Muscle of back (tissue), 11 donors: Measurements from ENCODE around the gene MRPL14. TPM values are rescaled to one million over a fixed set of nuclear protein-coding genes. Genes with fewer than 3 reads are reported as not detected.

ENCODE experiments used
- DNase-seq, 3 donors: peaks; one replicate each; pipeline versions ENCODE4 v3.0.0 to v3.0.0-alpha.2; 2013
- polyA plus RNA-seq, 10 donors: library from polyadenylated mRNA; unstranded; fragments of 120-200 nt; gene quantifications; one replicate each; pipeline ENCODE4 v1.2.1, GENCODE V29; 2013; ENCODE audit not compliant: insufficient read length in 10 of 10

The MRPL14 gene
- polyA plus RNA-seq, 10 donors = 27.1 to 44.5 (median 35.2) TPM

GRCh38 chr6:44068607-44069296 lies 58.5 kb downstream of the MRPL14 start:
- no peak for DNase-seq

GRCh38 chr6:44067173-44068139 lies 59.8 kb downstream of the MRPL14 start:
- DNase-seq = peak in 1 of 3 donors; percentile 68

DNA sequence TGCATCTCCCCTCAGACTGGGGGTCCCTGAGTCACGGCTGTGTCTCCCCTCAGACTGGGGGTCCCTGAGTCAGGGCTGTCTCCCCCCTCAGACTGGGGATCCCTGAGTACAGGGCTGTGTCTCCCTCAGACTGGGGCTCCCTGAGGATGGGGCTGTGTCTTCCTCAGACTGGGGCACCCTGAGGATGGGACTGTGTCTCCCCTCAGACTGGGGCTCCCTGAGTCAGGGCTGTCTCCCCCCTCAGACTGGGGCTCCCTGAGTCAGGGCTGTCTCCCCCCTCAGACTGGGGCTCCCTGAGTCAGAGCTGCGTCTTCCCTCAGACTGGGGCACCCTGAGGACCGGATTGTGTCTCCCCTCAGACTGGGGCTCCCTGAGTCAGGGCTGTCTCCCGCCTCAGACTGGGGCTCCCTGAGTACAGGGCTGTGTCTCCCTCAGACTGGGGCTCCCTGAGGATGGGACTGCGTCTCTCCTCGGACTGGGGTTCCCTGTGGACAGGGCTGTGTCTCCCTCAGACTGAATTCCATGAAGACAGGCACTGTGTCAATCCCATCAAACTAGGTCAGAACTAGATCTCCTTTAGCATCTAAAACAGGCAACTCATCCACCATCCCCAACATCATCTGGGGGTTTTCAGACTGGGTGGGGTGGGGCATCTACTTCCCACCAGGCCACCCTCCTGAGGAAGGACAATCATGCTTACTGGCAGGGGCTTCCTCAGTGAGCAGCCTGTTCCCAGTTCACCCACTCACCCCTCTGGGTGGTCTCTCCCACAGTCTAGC lies 60.7 kb downstream of the MRPL14 start:
- DNase-seq = no peak

- no peak for DNase-seq
Measured at GRCh38 chr6:44065443-44066140, 61.7 kb downstream of the MRPL14 start.

GRCh38 chr6:44064948-44065272 lies 62.3 kb downstream of the MRPL14 start:
- DNase-seq = no peak

DNA sequence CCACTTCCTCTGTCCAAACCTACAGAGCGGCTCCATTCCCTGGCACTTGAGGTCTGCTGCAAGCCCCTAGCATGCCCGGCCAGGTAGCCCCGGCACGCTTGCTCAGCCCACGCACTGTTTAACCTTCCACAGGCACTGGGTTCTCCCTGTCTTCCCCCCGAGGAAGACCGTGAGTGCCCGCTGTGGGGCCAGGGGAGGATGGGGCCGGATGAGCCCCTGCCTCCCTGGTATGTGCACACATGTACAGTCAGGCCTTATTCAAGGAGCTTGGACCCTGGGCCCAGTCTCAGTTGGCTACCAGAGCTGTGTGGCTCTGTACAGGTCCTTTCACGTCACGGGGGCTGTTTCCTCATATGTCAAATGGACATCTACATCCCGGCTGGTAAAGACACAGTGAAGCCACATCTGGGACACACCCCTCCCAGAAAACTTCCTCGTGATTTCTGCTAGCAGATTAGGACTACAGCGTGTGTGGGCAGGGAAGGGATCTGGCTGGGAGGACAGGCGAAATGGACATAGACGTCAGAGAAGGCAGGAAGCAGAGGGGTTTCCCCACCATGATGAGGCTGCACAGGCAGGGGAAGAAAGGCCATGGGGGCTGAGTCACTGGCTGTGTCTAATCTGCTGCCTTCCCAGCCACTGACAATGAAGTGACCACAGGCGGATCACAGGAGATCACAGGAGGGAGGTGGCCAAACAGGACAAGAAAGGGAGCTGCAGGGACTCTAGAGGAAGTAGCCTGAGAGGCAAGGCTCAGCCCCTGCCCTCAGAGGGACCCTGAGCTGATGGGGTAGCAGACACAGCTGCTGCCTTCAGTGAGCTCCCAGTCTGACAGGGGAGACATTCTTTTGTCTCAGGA lies 62.9 kb downstream of the MRPL14 start:
- DNase-seq = peak in 2 of 3 donors; percentile 67 to 82

- no peak for DNase-seq
Measured at GRCh38 chr6:44063561-44064059, 63.6 kb downstream of the MRPL14 start.

Other genes with a start within 250 kb of the MRPL14 start
- gene TMEM63B, start 102 bp upstream of the MRPL14 start, polyA plus RNA-seq = 10 to 100 TPM; 14.2 to 20.5 (median 16.8) TPM
- gene CAPN11, start 31.4 kb upstream of the MRPL14 start, polyA plus RNA-seq = under 1 TPM in 8 of 10 donors, not detected in 2; 0.18 to 0.77 (median 0.41) TPM
- gene MYMX, start 89.5 kb upstream of the MRPL14 start, polyA plus RNA-seq = 10 to 100 TPM; 17.2 to 24.8 (median 20.0) TPM
- 10 to 100 TPM; 54.7 to 89.9 (median 71.6) TPM for gene SLC29A1, start 96.1 kb upstream of the MRPL14 start, polyA plus RNA-seq
- 1,000 to 10,000 TPM in 4 of 10 donors, 100 to 1,000 TPM in 6; 766 to 1,108 (median 944) TPM for gene HSP90AB1, start 119.6 kb upstream of the MRPL14 start, polyA plus RNA-seq
- 10 to 100 TPM; 27.1 to 40.4 (median 32.4) TPM for gene SLC35B2, start 130.1 kb upstream of the MRPL14 start, polyA plus RNA-seq
- 1 to 10 TPM; 4.0 to 6.5 (median 4.9) TPM for gene NFKBIE, start 138.1 kb upstream of the MRPL14 start, polyA plus RNA-seq
- gene TMEM151B, start 143.0 kb upstream of the MRPL14 start, polyA plus RNA-seq = 1 to 10 TPM in 1 of 10 donors, under 1 TPM in 9; 0.07 to 1.1 (median 0.33) TPM
- gene AARS2, start 185.9 kb upstream of the MRPL14 start, polyA plus RNA-seq = 10 to 100 TPM in 1 of 10 donors, 1 to 10 TPM in 9; 7.1 to 10.1 (median 8.2) TPM
- not detected for gene SPATS1, start 215.2 kb upstream of the MRPL14 start, polyA plus RNA-seq